SK-N-SH (cell line): ENCODE results near the gene SLC9C1. TPM values are rescaled to one million over a fixed set of nuclear protein-coding genes. Genes with fewer than 3 reads are reported as not detected.
A peak's percentile ranks its signal among the peaks of the same experiment; 100 is the strongest.

ENCODE experiments used
- CTCF ChIA-PET: fragments of 300-600, 350-600 bp; formaldehyde crosslinking; extraction: SDS; loops from one replicate; lab custom pipeline; 2021; lab: Yijun Ruan, JAX
- POLR2A ChIA-PET: fragments of 350-600 bp; sonication (Branson Sonifier 250); formaldehyde crosslinking; extraction: SDS; loops from one replicate; lab custom pipeline; 2020; ENCODE audit warnings: antibody characterized with exemption, inconsistent platforms; lab: Yijun Ruan, JAX
- DNase-seq: peaks from one replicate; pipeline ENCODE4 v3.0.0; 2012
- H2AFZ ChIP-seq: fragments of 200-600 bp; sonication (generic); 2 replicates; pipeline ENCODE4 v1.8.1; 2016; ENCODE audit warnings: antibody characterized with exemption, mild to moderate bottlenecking, low read depth
- H3F3A ChIP-seq: fragments of 200-600 bp; sonication (generic); replicated peaks from 2 replicates; pipeline ENCODE3; 2016; ENCODE audit warnings: antibody characterized with exemption, mild to moderate bottlenecking; ENCODE audit not compliant: insufficient read depth
- H3K27ac ChIP-seq, 2 experiments: fragments of 200-500 bp in 1 of 2; fragments of 200-600 bp in 1 of 2; sonication (Bioruptor generic) in 1 of 2; sonication (generic), shearing (Covaris generic) in 1 of 2; 2 replicates each; pipeline versions ENCODE4 v1.5.1 to v1.6.1; 2014 to 2016; ENCODE audit warnings: low read depth in 2 of 2, inconsistent platforms in 1 of 2, low read length in 1 of 2, mild to moderate bottlenecking in 1 of 2, mixed read lengths in 1 of 2
- H3K27me3 ChIP-seq: fragments of 200-600 bp; sonication (generic), shearing (Covaris generic); 2 replicates; pipeline ENCODE4 v1.6.1; 2016; ENCODE audit warnings: mixed run types; ENCODE audit not compliant: insufficient read depth
- H3K36me3 ChIP-seq, 2 experiments: fragments of 200-500 bp in 1 of 2; fragments of 200-600 bp in 1 of 2; sonication (Bioruptor generic) in 1 of 2; sonication (generic) in 1 of 2; replicated peaks in 1 of 2; 2 replicates each; pipeline versions ENCODE3 to v1.5.1; 2014 to 2016; ENCODE audit warnings: low read length in 1 of 2, mild to moderate bottlenecking in 1 of 2; ENCODE audit not compliant: insufficient read depth in 2 of 2, control insufficient read depth in 1 of 2
- H3K4me1 ChIP-seq, 2 experiments: fragments of 200-500 bp in 1 of 2; fragments of 200-600 bp in 1 of 2; sonication (Bioruptor generic) in 1 of 2; sonication (generic), shearing (Covaris generic) in 1 of 2; 2 replicates each; pipeline versions ENCODE4 v1.5.1 to v1.6.1; 2014 to 2016; ENCODE audit warnings: low read depth in 1 of 2, low read length in 1 of 2, mixed run types in 1 of 2; ENCODE audit not compliant: insufficient read depth in 2 of 2, control insufficient read depth in 1 of 2
- H3K4me2 ChIP-seq: fragments of 200-600 bp; sonication (generic), shearing (Covaris generic); 2 replicates; pipeline ENCODE4 v1.6.1; 2017; ENCODE audit warnings: mixed run types
- H3K4me3 ChIP-seq, 2 experiments: fragments of 200-500 bp in 1 of 2; fragments of 200-600 bp in 1 of 2; sonication (Bioruptor generic) in 1 of 2; sonication (generic), shearing (Covaris generic) in 1 of 2; 2 replicates each; pipeline versions ENCODE4 v1.5.1 to v1.8.1; 2014 to 2016; ENCODE audit warnings: low read depth in 2 of 2, inconsistent platforms in 1 of 2, low read length in 1 of 2, mild to moderate bottlenecking in 1 of 2, mixed read lengths in 1 of 2, moderate library complexity in 1 of 2
- H3K79me2 ChIP-seq: fragments of 200-600 bp; sonication (generic); 2 replicates; pipeline ENCODE4 v1.8.1; 2017; ENCODE audit warnings: mild to moderate bottlenecking; ENCODE audit not compliant: insufficient read depth
- H3K9ac ChIP-seq: fragments of 200-600 bp; sonication (generic); 2 replicates; pipeline ENCODE4 v1.6.1; 2017; ENCODE audit warnings: mixed run types
- H3K9me2 ChIP-seq: fragments of 200-600 bp; sonication (generic); 2 replicates; pipeline ENCODE4 v1.6.1; 2017; ENCODE audit warnings: mixed run types
- H3K9me3 ChIP-seq: fragments of 200-600 bp; sonication (generic); 2 replicates; pipeline ENCODE4 v1.6.1; 2017; ENCODE audit warnings: mixed run types, mild to moderate bottlenecking, moderate library complexity
- H4K20me1 ChIP-seq: fragments of 200-600 bp; sonication (generic); 2 replicates; pipeline ENCODE4 v1.6.1; 2017; ENCODE audit warnings: mild to moderate bottlenecking, mixed run types; ENCODE audit not compliant: insufficient read depth
- CHD2 ChIP-seq: fragments of 150-350 bp; IDR thresholded peaks from 2 replicates; pipeline ENCODE4 v1.6.1; 2018; ENCODE audit warnings: low read length; ENCODE audit not compliant: partially characterized antibody
- ELF1 ChIP-seq: IDR thresholded peaks from 2 replicates; pipeline ENCODE4 v1.4.0; 2012
- FOSL2 ChIP-seq: IDR thresholded peaks from 2 replicates; pipeline ENCODE4 v1.4.0; 2012; ENCODE audit warnings: low read depth, mild to moderate bottlenecking, moderate library complexity, borderline replicate concordance
- FOXM1 ChIP-seq: IDR thresholded peaks from 2 replicates; pipeline ENCODE4 v1.4.0; 2012; ENCODE audit warnings: low read depth, mild to moderate bottlenecking
- GATA2 ChIP-seq: sonication (generic); formaldehyde crosslinking; IDR thresholded peaks from 2 replicates; pipeline ENCODE4 v1.5.0; 2020; ENCODE audit warnings: mild to moderate bottlenecking, missing genetic modification reagents
- JUND ChIP-seq: IDR thresholded peaks from 2 replicates; pipeline ENCODE4 v1.4.0; 2012
- MEF2A ChIP-seq: IDR thresholded peaks from 2 replicates; pipeline ENCODE4 v1.4.0; 2012; ENCODE audit warnings: low read depth, borderline replicate concordance
- NFIC ChIP-seq: IDR thresholded peaks from 2 replicates; pipeline ENCODE4 v1.4.0; 2012; ENCODE audit warnings: borderline replicate concordance
- RCOR1 ChIP-seq: fragments of 150-350 bp; IDR thresholded peaks from 2 replicates; pipeline ENCODE4 v1.6.1; 2017; ENCODE audit warnings: antibody characterized with exemption, low read length
- SIN3A ChIP-seq: IDR thresholded peaks from 2 replicates; pipeline ENCODE4 v1.6.1; 2012; ENCODE audit warnings: low read depth, mild to moderate bottlenecking, low read length, moderate library complexity, borderline replicate concordance
- TCF12 ChIP-seq: IDR thresholded peaks from 2 replicates; pipeline ENCODE4 v1.4.0; 2012
- TEAD4 ChIP-seq: IDR thresholded peaks from 2 replicates; pipeline ENCODE4 v1.4.0; 2012; ENCODE audit warnings: mild to moderate bottlenecking, borderline replicate concordance; ENCODE audit not compliant: insufficient read depth
- YY1 ChIP-seq: IDR thresholded peaks from 2 replicates; pipeline ENCODE4 v1.4.0; 2012; ENCODE audit warnings: low read depth, mild to moderate bottlenecking
- polyA plus RNA-seq, 3 experiments: library from polyadenylated mRNA; depleted of rRNA; stranded (reverse); fragments of >200 nt; gene quantifications; 2 replicates each; pipeline ENCODE4 v1.2.3, GENCODE V29; 2012
- TF ChIP-seq, protein P1 (sequence below): IDR thresholded peaks from 2 replicates; pipeline ENCODE4; 2012
- TF ChIP-seq, protein P2 (sequence below): IDR thresholded peaks from 2 replicates; pipeline ENCODE4 v1.4.0; 2012; ENCODE audit warnings: low read depth, borderline replicate concordance

SLC9C1 gene
- polyA plus RNA-seq, 1 of the 3 experiments (the other 2 are of a cell fraction): not detected

DNA sequence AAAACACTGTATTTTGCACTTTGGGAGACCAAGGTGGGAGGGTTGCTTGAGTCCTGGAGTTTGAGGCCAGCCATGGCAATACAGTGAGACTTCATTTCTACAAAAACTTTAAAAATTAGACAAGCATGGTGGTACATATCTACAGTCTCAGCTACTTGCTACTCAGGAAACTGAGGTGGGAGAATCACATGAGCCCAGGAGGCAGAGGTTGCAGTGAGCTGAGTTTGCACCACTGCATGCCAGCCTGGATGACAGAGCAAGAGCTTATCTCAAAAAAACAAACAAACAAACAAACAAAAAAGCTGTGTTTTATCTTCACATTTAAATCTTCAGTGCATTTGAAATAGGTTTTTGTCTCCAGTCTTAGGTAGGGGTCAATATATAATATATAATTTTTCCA, 4.8 kb upstream of the SLC9C1 start:
- no peaks in the 10 kb centered on the region for H3K79me2 ChIP-seq
- no peaks in the 10 kb centered on the region for H3K27me3 ChIP-seq
- peaks cover 0 to 19% of the 10 kb centered on the region in 2 experiments; a peak in 1 of 4 replicates for H3K4me1 ChIP-seq
- no peak for TF ChIP-seq GATA2 (CRISPR knock-in tag)
- no peak for TF ChIP-seq CHD2
- CTCF ChIA-PET: no interaction called here
- H3K4me2 ChIP-seq: no peak overlapping the region
- POLR2A ChIA-PET: no interaction called here
- H3K27ac ChIP-seq: no peak overlapping the region
- H3K9me2 ChIP-seq: no peaks in the 10 kb centered on the region
- peaks cover 7% of the 10 kb centered on the region; the same call in 1 of the 2 replicates for H3K9me3 ChIP-seq
- no peaks in the 10 kb centered on the region for H3K36me3 ChIP-seq
- no peak overlapping the region for H3K4me3 ChIP-seq
- H3K9ac ChIP-seq: no peak overlapping the region
- no peak for DNase-seq
- no peaks in the 10 kb centered on the region for H4K20me1 ChIP-seq
- no peaks in the 10 kb centered on the region for H3F3A ChIP-seq
- no peak overlapping the region for H2AFZ ChIP-seq

DNA sequence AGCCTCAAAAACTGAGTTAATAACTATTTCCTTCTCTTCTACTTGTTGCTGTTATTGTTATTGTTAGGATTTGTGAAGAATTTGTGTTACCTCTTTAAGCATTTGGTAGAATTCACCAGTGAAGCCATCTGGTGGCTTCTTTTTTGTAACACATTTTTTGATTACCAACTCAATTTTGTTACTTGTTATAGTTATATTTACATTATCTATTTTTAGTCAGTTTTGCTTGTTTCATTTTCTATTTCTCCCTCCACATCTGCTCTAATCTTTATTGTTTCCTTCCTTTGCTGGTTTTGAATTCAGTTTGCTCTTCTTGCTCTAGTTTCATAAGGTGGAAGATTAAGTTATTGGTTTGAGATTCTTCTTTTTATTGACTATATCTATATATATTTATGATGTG, 3.7 kb upstream of the SLC9C1 start:
- Histone ChIP-seq H4K20me1 (no peaks in the 10 kb centered on the region), H3K4me3 (no peak overlapping the region), H3K27me3 (no peaks in the 10 kb centered on the region), H2AFZ (0 out of 2 replicates have a peak overlapping the region, but pooled peaks have one; percentile 54), H3K79me2 (no peaks in the 10 kb centered on the region), H3K27ac (no peak overlapping the region), H3K4me2 (no peak overlapping the region), H3K9ac (no peak overlapping the region), H3F3A (no peaks in the 10 kb centered on the region), H3K9me2 (no peaks in the 10 kb centered on the region), H3K9me3 (peaks cover 7% of the 10 kb centered on the region; the same call in 1 of the 2 replicates), H3K36me3 (no peaks in the 10 kb centered on the region), H3K4me1 (peaks cover 0 to 12% of the 10 kb centered on the region in 2 experiments; a peak in 1 of 4 replicates)
- DNase-seq: no peak
- no peak for TF ChIP-seq MEF2A
- no peak for TF ChIP-seq GATA2 (CRISPR knock-in tag)
- TF ChIP-seq JUND: no peak
- TF ChIP-seq TCF12: no peak
- no peak for TF ChIP-seq CHD2
- no peak for TF ChIP-seq FOXM1
- no peak for TF ChIP-seq TEAD4
- TF ChIP-seq SIN3A: no peak
- no peak for TF ChIP-seq RCOR1
- TF ChIP-seq ELF1: no peak
- TF ChIP-seq, protein P1, sequence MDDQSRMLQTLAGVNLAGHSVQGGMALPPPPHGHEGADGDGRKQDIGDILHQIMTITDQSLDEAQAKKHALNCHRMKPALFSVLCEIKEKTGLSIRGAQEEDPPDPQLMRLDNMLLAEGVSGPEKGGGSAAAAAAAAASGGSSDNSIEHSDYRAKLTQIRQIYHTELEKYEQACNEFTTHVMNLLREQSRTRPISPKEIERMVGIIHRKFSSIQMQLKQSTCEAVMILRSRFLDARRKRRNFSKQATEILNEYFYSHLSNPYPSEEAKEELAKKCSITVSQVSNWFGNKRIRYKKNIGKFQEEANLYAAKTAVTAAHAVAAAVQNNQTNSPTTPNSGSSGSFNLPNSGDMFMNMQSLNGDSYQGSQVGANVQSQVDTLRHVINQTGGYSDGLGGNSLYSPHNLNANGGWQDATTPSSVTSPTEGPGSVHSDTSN: no peak
- no peak for TF ChIP-seq NFIC
- TF ChIP-seq FOSL2: no peak
- TF ChIP-seq YY1: no peak
- TF ChIP-seq, protein P2, sequence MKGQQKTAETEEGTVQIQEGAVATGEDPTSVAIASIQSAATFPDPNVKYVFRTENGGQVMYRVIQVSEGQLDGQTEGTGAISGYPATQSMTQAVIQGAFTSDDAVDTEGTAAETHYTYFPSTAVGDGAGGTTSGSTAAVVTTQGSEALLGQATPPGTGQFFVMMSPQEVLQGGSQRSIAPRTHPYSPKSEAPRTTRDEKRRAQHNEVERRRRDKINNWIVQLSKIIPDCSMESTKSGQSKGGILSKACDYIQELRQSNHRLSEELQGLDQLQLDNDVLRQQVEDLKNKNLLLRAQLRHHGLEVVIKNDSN: no peak
- POLR2A ChIA-PET: interaction anchor here (0.9 kb wide), 1 partner anchor 36 kb away, joined by 3 read pairs; no protein-coding TSS in a partner anchor
- CTCF ChIA-PET: interaction anchor here (1.7 kb wide), 1 partner anchor 222 kb away, joined by 4 read pairs; no protein-coding TSS in a partner anchor
